Stimulated activated CD4-positive, alpha-beta T cell treated with anti-CD3 and anti-CD28 coated beads, Interleukin-12 subunit alpha, Interleukin-12 subunit beta, amount 100 ng/mL, for 48 hours (primary cell): ENCODE measurements around the gene PHKA2.
"Not testable (repeated sequence)": the region's sequence is repeated elsewhere in the genome, so short reads cannot be mapped to it uniquely, and the experiment has no call there.

Experiments
- DNase-seq, 3 donors: peaks; one replicate each; pipeline ENCODE4 v3.0.0-alpha.2; 2020; ENCODE audit warnings: low read depth in 2 of 3, low spot score in 1 of 3

Gene PHKA2

DNA sequence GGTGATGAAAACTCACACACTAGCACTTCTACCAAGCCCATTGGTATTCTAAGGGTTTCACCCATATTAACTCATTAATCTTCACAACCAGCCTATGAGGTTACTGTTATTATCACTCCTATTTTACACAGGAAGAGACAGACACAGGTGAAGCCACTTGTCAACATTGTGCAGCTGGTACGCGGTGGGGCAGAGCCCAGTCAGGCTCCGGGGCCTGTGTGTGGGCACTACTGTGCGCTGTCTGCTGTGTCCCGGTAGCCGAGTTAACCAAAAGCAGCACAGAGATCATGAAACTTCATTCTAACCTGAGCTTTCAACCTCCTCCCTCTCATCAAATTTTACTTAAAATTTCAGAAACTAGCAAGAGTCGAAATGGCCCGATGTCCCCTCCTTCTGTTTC lies 111.3 kb downstream of the PHKA2 start:
- no peak for DNase-seq

DNA sequence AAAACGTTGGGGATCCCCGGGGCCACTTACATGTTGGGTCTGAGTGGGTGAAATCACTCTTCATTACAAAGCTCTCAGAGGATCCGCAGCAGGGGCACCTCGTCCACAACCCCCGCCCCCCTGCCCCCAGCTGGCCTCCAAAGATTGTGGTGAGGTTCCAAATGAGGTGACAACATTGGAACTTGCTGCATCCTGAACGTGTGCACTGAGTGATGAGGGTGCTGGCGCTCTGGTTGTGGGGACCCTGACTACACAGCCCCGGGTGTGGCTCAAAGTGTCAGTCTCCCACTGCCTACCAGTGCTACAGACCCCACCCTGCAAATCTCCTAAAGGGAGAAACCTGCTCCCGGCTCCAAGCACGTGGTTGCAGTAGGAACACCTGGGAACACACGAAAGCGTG lies 111.9 kb downstream of the PHKA2 start:
- DNase-seq = no peak

DNA sequence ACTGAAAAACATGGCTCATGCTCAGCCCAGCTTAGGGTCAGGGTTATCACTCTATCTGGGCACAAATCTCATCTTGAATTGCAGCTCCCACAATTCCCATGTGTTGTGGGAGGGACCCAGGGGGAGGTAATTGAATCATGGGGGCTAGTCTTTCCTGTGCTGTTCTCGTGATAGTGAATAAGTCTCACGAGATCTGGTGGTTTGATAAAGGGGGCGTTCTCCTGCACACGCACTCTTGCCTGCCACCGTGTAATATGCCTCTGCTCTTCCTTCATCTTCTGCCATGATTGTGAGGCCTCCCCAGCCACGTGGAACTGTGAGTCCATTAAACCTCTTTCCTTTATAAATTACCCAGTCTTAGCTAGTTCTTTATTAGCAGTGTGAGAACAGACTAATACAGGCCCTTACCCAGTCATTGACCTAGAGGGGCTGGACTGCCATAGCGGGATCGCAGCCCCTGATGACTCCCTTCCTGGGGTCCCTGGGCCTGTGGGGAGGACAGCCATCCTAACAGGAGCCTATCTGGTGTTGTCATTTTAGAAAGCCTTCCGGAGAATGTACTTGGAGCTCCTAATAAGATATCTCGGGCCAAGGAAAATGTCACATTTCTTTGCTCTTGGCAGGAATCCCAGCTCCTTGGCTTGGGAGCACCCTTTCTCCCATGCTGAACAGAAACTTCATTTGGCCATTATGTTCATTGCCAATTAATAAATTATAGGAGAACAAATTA lies 112.6 kb downstream of the PHKA2 start:
- DNase-seq = no peak

DNA sequence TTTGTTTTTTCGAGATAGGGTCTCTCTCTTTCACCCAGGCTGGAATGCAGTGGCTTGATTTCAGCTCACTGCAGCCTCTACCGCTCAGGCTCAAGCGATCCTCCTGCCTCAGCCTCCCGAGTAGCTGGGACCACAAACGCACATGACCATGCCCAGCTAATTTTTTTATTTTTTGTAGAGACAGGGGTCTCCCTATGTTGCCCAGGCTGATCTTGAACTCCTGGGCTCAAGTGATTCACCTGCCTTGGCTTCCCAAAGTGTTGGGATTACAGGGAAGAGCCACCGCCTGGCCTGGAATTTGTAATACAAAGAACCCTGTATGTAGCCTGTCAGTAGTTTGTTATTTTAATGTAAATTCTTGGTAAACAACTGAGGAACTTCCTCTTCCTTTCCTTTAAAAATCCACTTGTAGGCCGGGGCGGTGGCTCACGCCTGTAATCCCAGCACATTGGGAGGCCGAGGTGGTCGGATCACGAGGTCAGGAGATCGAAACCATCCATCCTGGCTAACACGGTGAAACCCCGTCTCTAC lies 119.5 kb downstream of the PHKA2 start:
- DNase-seq = no peak

DNA sequence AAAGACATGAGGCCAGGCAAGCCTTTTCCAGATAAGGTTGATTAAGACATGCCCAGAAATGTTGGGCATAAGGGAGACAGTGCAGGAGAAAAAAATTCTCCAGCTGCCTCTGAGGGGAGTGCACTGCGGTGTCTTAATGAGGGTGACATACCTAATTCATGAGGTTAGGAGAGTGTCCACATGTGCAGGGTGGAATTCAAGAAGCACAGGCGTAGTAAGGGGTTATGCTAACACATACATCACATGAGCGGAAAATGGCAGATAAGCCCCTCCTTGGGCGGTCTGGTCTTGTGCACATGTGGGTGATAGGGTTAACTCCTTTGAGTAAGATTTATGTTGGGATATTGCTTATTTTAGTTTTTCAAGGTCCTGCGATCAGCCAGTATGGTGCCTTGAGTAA lies 122.4 kb downstream of the PHKA2 start:
- DNase-seq = no peak

DNA sequence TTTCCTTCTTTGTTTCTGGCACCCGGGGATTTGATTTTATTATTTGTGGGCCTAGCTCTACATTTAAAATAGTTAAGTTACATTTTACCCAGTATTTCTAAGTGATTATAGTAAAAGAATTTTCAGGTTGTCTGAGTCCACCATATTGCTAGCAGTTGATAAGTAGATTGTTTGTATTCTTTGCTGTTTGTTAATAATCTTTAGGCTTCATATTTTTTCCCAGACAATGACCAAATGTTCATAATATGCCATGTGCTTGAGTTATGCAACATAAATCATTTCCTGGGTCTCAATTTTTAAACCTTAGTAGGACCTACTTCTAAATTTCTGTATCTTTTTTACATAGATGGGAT lies 127.3 kb downstream of the PHKA2 start:
- DNase-seq = no peak

DNA sequence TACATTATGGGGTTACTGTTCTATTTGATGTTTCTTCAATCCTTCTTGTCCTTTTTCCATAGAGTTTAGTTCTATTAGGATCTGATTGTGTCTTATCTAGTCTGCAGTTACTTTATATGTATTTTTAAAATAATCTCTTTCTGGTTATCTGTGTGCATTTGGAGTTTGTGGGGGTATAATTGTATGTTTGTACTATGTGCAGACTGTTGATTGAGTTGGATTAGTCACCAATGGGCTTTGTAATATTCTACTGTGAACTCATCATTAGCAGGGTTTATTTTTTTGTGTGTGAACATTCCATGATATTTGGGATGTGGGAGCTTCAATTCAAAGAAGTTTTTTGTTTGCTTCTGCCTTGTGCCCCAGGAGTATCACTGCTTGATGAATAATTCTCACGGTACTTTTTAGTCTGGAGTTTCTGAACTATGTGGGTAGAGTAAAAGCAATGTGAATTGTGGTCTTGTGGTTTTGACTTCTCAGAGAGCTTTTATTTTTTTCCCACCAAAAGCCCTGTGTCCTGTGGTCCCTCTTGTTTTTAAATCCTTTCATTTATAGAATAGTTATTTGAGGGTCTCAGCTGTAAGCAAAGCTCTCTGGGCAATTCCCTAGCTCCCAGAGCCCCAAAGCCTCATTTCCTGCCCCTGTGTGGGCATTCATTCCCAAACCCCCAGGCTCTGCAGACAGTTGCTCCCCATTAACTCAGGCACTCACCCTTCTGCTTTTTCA lies 127.8 kb downstream of the PHKA2 start:
- DNase-seq = no peak

DNA sequence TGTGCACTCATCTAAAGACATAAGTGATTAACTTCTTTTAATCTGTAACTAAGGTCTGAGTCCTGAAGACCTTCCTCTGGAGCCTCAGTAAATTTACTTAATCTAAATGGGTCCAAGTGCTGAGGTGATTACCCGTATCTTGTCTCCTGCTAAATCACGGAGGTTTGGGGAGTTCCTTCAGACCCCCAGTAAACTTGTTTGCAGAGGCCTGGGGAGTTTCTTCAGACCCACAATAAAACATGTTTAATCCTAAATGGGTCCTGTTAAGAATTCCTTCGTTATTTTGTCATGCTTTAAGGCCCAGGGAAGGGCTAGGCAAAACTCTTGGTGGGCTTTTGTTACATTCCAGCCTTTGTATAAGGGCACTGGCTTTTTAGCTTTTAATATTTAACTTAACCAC lies 136.0 kb downstream of the PHKA2 start:
- DNase-seq = not testable (repeated sequence)
